Stimulated activated CD4-positive, alpha-beta T cell treated with anti-CD3 and anti-CD28 coated beads, Interleukin-1b, Interleukin-23, amount 100 ng/mL, for 1 hour (primary cell): ENCODE results near the gene CCT7.
"Not testable (repeated sequence)": the region's sequence is repeated elsewhere in the genome, so short reads cannot be mapped to it uniquely, and the experiment has no call there.

Experiments
- DNase-seq, 2 donors: peaks; one replicate each; pipeline ENCODE4 v3.0.0-alpha.2; 2020; ENCODE audit warnings: low read depth in 2 of 2

The CCT7 gene

GRCh38 chr2:73233932-73234832 is at the start of gene CCT7:
TSS of gene CCT7 (plus strand) at chr2:73234308. CDS start at chr2:73234379, 71 bp downstream.
- peak; percentile 58 to 68 for DNase-seq

- no peak for DNase-seq
Observed at GRCh38 chr2:73185965-73186364, 48.1 kb upstream of the CCT7 start.

GRCh38 chr2:73187549-73187948 is 46.6 kb upstream of the CCT7 start:
- no peak for DNase-seq

DNA sequence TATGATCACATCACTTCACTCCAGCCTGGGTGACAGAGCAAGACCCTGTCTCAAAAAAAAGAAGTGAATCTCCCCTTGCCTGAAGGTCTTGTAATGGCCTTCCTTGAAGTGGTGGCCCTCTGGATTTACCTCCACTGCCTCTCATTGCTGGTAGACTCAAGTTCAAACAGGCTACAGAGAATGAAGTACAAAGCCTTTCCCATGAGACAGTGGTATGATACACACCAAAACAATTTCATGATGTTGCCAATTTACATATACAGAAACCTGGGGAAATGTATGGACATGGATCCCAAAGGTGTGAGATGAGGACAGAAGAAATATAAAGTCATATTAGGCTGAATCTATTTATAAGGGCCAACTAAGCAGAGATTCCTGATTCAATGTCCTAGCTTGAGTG is 36.5 kb upstream of the CCT7 start:
- DNase-seq, result no peak

DNA sequence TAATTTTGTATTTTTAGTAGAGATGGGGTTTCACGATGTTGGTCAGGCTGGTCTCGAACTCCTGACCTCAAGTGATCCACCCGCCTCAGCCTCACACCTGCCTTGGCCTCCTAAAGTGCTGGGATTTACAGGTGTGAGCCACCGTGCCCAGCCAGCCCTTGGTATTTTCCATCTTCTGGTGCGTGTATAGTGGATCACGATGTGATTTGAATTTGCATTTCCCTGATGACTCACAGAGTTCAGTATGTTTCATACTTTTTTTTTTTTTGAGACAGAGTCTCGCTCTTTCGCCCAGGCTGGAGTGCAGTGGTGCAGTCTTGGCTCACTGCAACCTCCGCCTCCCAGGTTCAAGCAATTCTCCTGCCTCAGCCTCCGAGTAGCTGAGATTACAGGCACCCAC is 33.8 kb upstream of the CCT7 start:
- DNase-seq, result not testable (repeated sequence)

- DNase-seq, result no peak
Observed at GRCh38 chr2:73202156-73203054, 31.7 kb upstream of the CCT7 start, which contains the start of gene NOTO. TSS of gene NOTO (plus strand) at chr2:73202574. CDS start at chr2:73202667, 93 bp downstream.

GRCh38 chr2:73203055-73203681 is 30.9 kb upstream of the CCT7 start:
- no peak for DNase-seq

- DNase-seq, result no peak
Observed at GRCh38 chr2:73205611-73206010, 28.5 kb upstream of the CCT7 start.

DNA sequence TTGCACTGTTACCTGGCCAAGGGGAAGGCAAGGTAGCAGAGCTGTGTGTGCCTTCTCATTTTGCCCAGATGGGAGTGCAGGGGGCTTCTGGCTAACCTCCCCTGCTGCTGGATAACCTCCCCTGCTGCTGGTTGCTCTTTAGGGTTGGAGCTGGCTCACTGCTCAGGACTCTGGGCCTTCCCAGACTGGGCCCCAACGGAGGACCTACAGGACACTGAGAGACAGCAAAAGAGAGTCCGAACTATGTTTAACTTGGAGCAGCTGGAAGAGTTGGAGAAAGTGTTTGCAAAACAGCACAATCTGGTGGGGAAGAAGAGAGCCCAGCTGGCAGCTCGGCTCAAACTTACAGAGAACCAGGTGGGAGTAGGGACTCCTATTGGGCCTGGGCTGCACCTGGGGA is 25.9 kb upstream of the CCT7 start:
- DNase-seq, result no peak

DNA sequence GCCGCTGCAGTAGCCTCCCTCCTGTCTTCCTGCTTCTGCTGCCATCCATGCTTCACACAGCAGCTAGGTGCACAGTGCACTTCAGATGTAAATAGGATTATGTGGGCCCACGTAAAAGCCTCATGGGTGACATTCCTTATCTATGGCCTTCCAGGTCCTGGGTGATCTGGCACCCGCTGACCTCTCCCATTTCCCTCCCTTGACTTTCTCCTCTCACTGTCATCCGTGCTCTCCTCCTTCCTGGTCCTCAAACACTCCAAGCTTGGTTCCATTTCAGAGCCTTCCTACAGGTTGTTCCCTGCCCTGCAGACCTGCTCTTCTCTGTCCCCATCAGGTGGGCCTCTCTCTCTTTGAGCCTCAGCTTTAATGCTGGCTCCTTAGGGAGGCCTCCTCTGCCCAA is 24.1 kb upstream of the CCT7 start:
- no peak for DNase-seq

DNA sequence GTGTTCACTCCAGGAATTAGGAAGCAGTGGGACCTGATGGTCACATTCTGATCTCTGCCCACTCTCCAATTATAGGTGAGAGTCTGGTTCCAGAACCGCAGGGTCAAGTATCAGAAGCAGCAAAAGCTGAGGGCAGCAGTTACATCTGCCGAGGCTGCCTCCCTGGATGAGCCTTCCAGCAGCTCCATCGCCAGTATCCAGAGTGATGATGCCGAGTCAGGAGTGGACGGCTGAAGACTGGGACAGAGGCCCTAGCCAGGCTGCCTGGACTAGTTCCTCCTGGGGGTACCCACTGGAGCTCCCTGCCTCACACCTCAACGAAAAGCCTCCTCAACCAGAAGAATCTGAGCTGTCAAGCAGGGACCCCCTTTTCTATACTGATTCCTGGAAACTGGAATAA is 23.4 kb upstream of the CCT7 start:
- no peak for DNase-seq

GRCh38 chr2:73212098-73212447 is 22.0 kb upstream of the CCT7 start:
- no peak for DNase-seq

DNA sequence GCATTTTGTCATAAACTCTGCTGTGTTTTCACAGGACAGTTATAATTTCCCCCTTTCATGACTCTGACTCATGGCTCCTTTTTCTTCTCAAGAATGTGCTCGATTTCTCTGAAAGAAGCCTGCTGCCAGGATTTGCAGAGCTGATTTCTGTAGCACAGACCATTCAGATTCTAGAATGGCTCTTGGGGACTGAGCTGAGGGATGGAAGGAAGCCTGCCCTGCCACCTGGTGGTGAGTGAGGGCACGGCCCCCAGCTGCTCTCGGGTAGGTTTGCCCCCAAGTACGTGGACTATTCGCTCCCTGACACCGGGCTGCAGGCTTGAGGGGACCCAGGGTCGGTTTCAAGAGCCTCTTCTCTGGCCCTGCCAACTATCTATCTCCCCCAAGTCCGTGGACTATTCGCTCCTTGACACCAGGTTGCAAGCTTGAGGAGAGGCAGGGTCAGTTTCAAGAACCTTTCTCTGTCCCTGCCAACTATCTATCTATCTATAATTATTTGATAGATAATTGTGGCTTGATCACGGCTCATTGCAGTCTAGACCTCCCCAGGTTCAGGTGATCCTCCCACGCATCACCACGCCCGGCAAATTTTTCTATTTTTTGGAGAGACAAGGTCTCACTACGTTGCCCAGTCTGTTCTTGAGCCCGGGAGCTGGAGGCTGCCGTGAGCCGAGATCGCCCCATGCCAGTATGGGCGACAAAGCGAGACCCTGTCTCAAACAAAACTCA is 21.5 kb upstream of the CCT7 start:
- peak; percentile 23 to 67 for DNase-seq

GRCh38 chr2:73214120-73215035 is 19.7 kb upstream of the CCT7 start, which contains the start of gene SMYD5:
TSS of gene SMYD5 (plus strand) at chr2:73214245. CDS start at chr2:73214267, 22 bp downstream.
- peak; percentile 78 to 94 for DNase-seq

DNA sequence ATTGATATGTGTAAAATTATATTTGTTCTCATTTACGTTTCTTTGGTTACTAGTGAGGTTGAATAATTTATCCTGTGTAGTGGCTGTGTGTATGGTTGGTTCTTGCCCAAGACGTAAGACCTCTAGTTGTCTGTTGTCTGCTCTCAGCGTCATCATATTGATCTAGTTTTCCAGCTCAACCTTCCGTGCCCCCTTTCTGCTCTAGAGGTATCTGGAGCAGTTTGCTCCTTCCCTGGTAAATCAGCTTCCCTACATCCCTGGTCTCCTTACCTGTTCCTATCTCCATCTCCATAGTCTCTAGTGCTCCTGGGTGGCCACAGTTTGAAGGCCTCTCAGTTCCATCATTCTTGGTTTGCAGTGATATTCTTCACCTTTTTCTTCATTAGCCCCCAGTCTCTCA is 18.9 kb upstream of the CCT7 start:
- no peak for DNase-seq

- DNase-seq, result no peak
Observed at GRCh38 chr2:73217160-73217559, 16.9 kb upstream of the CCT7 start.

- no peak for DNase-seq
Observed at GRCh38 chr2:73217826-73218225, 16.3 kb upstream of the CCT7 start.

DNA sequence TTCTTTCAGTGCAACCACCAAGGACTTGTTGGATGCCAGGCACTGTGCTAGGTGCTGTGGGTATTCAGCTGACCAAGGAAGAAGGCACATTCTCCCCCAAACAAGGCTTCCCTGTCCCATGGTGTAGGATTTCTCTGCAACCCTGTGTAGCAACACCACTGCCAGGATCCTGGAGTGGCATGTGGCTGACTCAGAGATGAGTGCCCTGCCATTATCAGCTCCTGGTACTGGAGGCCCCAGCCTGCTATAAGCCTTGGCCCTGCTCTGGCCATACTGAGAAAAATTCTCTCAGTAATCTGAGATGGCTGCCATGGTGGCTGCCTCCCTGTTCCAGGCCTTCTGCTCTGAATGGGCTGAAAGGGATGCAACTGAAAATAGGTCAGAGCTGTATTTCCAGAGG is 15.8 kb upstream of the CCT7 start:
- no peak for DNase-seq

DNA sequence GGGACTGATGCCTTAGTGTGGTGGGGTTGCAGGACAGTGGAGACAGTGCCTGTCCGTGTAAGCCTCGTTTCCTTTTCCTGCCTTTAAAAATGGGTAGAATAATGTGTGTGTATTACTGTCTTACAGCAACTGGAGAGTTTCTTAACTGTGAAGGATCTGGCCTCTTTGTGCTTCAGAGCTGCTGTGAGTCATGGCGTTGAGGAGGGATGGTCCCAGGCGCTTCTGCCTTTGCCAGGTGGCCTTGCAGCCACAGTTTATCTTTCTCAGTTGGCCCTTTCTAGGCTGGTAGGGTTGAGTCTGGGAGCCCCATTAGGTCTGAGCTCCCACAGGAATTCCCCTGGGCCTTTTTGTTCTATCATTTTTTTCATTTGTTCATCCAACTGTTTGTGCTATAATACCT is 10.3 kb upstream of the CCT7 start:
- DNase-seq, result no peak
